ENCODE results near the gene RPL7A.

Gene RPL7A

GRCh38 chr9:133382507-133383141 lies 34.6 kb downstream of the RPL7A start:
- TF ChIP-seq CTCF (IDR thresholded peaks at IDR 0.05; ENCODE audit: low read depth, low read length) = no peak
- DNase-seq (ENCODE audit: low read depth in 2 of 2) = no peak

DNA sequence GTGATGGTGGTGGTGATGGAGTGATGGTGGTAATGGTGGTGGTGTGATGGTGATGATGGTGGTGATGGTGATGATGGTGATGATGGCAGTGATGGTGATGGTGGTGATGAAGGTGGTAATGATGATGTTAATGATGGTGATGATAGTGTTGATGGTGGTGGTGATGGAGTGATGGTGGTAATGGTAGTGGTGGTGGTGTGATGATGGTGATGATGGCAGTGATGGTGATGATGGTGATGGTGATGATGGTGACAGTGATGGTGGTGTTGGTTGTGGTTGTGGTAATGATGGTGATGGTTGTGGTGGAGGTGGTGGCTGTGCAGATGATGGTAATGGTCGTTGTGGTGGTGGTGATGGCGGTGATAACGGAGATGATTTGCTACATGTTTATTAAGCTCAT lies 35.4 kb downstream of the RPL7A start:
- no peak overlapping the region for H3K4me3 ChIP-seq (replicated peaks in 1 of 2; ENCODE audit: low read depth in 2 of 2, low read length in 2 of 2)
- DNase-seq (ENCODE audit: low read depth in 2 of 2) = no peak
- no peak for TF ChIP-seq CTCF (IDR thresholded peaks at IDR 0.05; ENCODE audit: low read depth, low read length)

More at GRCh38 chr9:133382507-133383141, 34.6 kb downstream of the RPL7A start:
- no peak overlapping the region for H3K4me3 ChIP-seq (replicated peaks in 1 of 2; ENCODE audit: low read depth in 2 of 2, low read length in 2 of 2)

GRCh38 chr9:133384736-133385321 lies 36.8 kb downstream of the RPL7A start:
- H3K4me3 ChIP-seq (replicated peaks in 1 of 2; ENCODE audit: low read depth in 2 of 2, low read length in 2 of 2) = no peak overlapping the region
- no peak for TF ChIP-seq CTCF (IDR thresholded peaks at IDR 0.05; ENCODE audit: low read depth, low read length)
- no peak for DNase-seq (ENCODE audit: low read depth in 2 of 2)

- TF ChIP-seq CTCF (IDR thresholded peaks at IDR 0.05; ENCODE audit: low read depth, low read length) = no peak
- no peak for DNase-seq (ENCODE audit: low read depth in 2 of 2)
- H3K4me3 ChIP-seq (replicated peaks in 1 of 2; ENCODE audit: low read depth in 2 of 2, low read length in 2 of 2) = no peak overlapping the region
Measured at GRCh38 chr9:133385452-133385851, 37.4 kb downstream of the RPL7A start.

DNA sequence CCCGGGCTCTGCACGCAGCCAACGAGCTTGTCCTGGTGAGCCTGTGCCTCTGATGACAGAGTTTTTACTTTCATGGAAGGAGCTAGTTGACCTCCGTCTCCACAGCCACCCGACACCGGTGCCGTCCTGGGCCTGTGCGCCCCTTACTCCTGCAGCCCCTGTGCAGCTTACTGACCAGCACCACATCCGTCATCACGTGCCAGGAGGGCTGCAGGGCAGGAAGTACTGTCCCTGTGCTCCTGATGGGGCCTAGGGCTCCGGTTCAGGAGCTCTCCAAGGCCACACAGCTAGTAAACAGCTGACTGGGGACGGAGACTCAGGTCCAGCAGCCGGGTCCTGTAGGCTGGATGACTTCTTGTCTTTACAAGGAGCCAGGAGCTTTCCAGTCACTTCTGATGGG lies 38.3 kb downstream of the RPL7A start:
- no peak for DNase-seq (ENCODE audit: low read depth in 2 of 2)
- H3K4me3 ChIP-seq (replicated peaks in 1 of 2; ENCODE audit: low read depth in 2 of 2, low read length in 2 of 2) = no peak overlapping the region
- no peak for TF ChIP-seq CTCF (IDR thresholded peaks at IDR 0.05; ENCODE audit: low read depth, low read length)

DNA sequence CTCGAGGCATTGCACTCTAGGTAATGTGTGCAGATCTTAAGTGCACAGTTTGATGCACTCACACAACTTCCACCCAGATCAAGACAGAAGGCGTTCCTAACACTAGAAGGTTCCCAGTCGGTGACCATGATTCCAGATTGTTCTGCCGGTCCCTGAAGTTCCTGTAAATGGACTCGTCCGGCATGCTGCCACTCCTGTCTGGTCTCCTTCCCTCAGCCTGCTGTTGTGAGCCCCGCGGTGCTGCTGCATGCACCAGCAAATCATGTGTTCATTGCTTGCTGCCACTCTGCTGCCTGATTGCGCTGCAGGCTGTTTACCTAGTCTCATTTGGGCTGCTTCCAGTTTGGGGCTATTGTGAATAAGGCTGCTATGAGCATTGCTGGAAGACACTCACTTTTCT lies 39.7 kb downstream of the RPL7A start:
- no peak overlapping the region for H3K4me3 ChIP-seq (replicated peaks in 1 of 2; ENCODE audit: low read depth in 2 of 2, low read length in 2 of 2)
- no peak for TF ChIP-seq CTCF (IDR thresholded peaks at IDR 0.05; ENCODE audit: low read depth, low read length)
- DNase-seq (ENCODE audit: low read depth in 2 of 2) = no peak
